Measurements from ENCODE around the gene NDUFV1. TPM values are rescaled to one million over a fixed set of nuclear protein-coding genes. Genes with fewer than 3 reads are reported as not detected.

Gene NDUFV1
- total RNA-seq, 4 donors from 2014 or later = 148 to 403 (median 197) TPM

GRCh38 chr11:67628710-67629385 lies 22.1 kb downstream of the NDUFV1 start:
- TF ChIP-seq CTCF (IDR thresholded peaks at IDR 0.05; ENCODE audit: low read depth) = no peak

GRCh38 chr11:67629386-67630227 lies 22.9 kb downstream of the NDUFV1 start, which contains the start of gene NUDT8:
TSS of gene NUDT8 (minus strand) at chr11:67629937. CDS start at chr11:67629911, 26 bp downstream.
- TF ChIP-seq CTCF (IDR thresholded peaks at IDR 0.05; ENCODE audit: low read depth) = no peak

GRCh38 chr11:67630228-67630942 lies 23.6 kb downstream of the NDUFV1 start:
- no peak for TF ChIP-seq CTCF (IDR thresholded peaks at IDR 0.05; ENCODE audit: low read depth)

GRCh38 chr11:67630943-67631331 lies 24.2 kb downstream of the NDUFV1 start:
- TF ChIP-seq CTCF (IDR thresholded peaks at IDR 0.05; ENCODE audit: low read depth) = no peak

GRCh38 chr11:67631411-67631810 lies 24.7 kb downstream of the NDUFV1 start:
- TF ChIP-seq CTCF (IDR thresholded peaks at IDR 0.05; ENCODE audit: low read depth) = no peak

- TF ChIP-seq CTCF (IDR thresholded peaks at IDR 0.05; ENCODE audit: low read depth) = no peak
Measured at GRCh38 chr11:67631853-67632174, 25.1 kb downstream of the NDUFV1 start.
